NT2/D1 (cell line): ENCODE data around the gene CCDC32.

Source experiments
- YY1 ChIP-seq: IDR thresholded peaks from 2 replicates; pipeline ENCODE4 v1.6.1; 2011; ENCODE audit not compliant: insufficient read length, insufficient read depth
- ZNF274 ChIP-seq: IDR thresholded peaks from 2 replicates; pipeline ENCODE4 v1.6.1; 2011; ENCODE audit warnings: mild to moderate bottlenecking, low read depth, low read length

- TF ChIP-seq YY1 (no peak), ZNF274 (no peak)
These were observed 57.8 kb downstream of the CCDC32 start for GRCh38 chr15:40506964-40507571.
